Measurements from ENCODE around the gene NOXA1.

The NOXA1 gene

DNA sequence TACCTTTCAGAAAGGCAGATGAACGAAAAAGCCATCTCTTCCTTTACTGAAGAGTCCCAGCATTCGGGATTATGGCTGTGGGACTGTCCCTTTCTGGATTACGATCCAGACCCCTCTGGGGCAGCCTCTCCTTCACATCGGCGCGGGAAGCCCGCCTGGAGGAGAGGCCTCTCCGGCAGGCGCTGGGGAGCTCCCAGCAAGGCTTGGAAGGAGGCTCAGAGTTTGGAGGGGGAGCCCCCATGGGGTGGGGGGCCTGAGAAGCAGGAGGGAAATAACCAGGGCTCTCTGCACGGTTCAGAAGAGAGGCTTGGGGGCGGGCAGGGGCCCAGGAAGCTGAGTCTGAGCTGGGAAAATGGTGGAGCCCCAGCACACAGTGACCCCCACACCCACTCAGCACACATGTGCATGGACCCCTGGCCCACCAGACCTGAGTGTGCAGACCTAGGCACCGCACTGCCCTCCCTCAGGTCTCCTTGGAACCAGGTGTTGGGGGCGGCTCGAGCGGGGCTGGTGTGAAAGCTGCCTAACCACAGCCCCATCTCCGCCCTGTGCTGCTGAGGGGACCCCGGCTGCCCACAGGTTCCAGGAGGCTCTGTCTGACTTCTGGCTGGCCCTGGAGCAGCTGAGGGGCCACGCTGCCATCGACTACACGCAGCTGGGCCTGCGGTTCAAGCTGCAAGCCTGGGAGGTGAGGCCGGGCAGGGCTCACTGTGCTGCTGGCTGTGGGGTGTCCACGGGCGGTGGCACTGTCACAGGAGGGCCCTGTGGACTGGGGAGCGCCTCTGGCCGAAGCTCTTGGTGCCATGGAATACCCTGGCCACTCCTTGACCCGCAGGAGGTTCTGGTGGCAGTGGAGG is 4.5 kb downstream of the NOXA1 start:
- DNase-seq (ENCODE audit: low read depth): no peak

DNA sequence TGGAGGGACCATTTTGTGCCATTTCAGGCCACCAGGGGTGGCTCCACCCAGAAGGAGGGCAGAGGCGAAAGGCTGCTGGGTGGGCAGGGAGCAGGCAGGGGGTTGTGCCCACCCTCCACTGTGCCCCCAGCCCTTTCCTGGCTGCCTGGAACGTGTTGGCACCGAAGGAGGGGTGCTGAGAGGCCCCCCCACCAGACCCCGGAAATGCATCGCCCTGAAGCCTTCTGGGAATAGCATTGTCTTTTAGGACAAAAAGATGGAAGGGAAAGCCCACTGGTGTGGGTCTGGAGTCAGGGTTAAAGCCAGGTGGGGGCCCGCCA is 5.1 kb downstream of the NOXA1 start:
- DNase-seq (ENCODE audit: low read depth): no peak

DNA sequence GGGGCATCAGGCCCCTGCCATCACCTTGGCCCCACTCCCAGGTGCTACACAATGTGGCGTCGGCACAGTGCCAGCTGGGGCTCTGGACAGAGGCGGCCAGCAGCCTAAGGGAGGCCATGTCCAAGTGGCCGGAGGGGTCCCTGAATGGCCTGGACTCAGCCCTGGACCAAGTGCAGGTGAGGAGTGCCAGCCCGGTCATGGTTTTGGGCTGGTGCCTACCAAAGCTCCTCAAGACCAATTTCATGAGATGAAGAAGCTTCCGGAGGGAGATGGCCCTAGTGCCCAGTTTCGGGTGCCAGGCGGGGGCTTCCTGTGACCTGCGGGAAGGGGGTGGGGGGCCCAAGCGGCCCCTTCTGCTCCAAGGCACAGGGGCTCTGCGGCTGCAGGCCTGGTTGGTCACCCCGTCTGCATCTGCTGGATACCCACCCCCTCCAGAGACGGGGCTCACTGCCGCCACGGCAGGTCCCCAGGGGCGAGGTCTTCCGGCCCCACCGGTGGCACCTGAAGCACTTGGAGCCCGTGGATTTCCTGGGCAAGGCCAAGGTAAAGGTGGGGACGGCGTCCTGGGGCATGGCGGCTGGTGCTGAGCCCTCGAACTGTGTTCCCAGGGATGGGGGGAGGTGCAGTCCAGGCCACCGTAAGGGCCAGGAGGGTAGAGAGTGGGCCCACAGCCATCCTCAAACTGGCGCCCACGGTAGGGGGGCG is 5.8 kb downstream of the NOXA1 start:
- no peak for DNase-seq (ENCODE audit: low read depth)

DNA sequence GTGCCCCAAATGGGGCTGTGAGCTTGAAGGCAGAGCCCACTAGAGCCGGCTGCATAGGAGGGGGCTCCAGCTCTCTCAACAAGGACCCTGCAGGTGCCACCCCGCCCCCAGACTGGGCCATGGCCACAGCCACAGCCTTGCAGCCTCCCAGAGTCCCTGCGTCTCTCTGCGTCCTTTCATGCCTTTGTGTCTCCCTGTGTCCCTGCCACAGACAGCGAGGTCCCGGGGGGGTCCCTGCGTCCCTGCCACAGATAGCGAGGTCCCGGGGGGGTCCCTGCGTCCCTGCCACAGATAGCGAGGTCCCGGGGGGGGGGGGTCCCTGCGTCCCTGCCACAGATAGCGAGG is 6.3 kb downstream of the NOXA1 start:
- no peak for DNase-seq (ENCODE audit: low read depth)

DNA sequence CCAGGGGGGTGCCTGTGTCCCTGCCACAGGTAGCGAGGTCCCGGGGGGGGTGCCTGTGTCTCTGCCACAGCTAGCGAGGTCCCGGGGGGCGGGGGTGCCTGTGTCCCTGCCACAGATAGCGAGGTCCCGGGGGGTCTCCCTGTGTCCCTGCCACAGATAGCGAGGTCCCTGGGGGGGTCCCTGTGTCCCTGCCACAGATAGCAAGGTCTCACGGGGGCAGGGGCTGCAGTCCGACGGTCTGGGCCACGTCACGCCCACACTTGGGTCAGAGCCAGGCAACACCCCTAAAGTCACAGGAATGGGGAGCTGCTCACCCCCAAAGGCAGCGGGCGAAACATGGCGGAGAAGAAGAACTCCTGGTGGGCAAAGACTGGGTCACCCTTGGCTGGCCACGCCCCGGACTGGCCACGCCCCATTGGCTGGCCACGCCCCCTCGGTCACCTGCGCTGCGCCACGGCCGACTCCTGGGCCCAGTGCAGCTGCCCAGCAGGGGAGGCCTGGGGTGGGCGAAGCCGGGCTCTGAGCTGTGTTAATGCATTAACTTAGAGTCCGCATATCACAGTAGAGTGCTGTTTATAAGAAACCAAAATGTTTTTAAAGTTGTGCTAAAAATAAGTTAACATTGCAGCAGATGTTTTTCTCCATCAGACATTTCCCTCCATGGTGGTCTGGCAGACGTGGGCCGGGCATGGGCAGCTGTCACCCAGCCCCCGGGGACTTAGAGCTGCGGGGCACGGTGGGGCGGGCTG is 7.0 kb downstream of the NOXA1 start:
- DNase-seq (ENCODE audit: low read depth): no peak

DNA sequence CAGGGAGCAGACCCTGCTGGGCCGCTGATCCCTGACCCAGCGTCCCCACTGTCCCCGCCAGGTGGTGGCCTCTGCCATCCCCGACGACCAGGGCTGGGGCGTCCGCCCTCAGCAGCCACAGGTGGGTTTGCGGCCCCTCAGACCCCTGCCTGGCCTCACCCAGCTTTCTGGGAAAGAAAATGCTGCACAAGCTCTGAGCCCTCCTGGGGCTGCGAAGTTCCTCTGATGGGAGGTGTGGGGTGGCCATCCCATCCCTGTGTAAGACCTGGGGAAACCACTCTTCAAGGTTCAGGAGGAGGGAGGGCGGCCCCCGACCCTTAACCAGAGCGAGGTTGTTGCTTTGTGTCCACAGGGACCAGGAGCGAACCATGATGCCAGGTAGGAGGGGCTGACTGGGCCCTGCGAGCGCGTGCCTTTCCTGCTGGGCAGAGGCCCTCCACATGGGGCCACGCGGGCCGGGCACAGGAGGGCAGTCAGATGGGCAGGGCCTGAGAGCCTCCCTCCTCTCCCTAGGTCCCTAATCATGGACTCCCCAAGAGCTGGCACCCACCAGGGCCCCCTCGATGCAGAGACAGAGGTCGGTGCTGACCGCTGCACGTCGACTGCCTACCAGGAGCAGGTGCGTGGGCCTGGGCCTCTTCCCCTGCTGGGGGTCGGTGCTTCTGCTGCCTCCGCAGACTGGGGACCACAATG is 7.7 kb downstream of the NOXA1 start:
- no peak for DNase-seq (ENCODE audit: low read depth)

DNA sequence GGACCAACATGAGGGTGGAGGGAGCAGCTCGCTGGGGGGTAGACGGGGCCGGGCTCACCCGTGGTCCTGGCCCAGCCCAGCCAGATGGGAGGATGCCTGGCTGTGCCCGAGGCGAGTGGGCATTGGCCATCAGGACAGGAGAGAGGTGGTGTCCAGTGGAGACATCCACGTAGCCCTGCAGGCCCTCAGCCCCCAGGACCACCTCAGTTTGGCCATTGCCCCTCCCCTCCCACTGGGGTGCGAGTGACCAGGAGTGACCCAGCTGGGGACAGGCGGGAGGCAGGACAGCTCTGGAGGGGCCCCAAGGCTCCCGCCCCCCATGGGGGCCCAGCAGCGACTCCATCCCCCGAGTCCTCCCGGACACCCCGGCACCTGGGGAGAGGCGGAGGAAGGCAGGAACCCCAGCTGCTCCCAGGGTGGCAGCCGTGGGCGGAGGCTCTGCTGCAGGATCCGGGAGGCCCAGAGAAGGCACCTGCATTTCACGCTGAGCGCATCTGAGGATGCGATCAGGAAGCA is 8.3 kb downstream of the NOXA1 start:
- DNase-seq (ENCODE audit: low read depth): no peak

DNA sequence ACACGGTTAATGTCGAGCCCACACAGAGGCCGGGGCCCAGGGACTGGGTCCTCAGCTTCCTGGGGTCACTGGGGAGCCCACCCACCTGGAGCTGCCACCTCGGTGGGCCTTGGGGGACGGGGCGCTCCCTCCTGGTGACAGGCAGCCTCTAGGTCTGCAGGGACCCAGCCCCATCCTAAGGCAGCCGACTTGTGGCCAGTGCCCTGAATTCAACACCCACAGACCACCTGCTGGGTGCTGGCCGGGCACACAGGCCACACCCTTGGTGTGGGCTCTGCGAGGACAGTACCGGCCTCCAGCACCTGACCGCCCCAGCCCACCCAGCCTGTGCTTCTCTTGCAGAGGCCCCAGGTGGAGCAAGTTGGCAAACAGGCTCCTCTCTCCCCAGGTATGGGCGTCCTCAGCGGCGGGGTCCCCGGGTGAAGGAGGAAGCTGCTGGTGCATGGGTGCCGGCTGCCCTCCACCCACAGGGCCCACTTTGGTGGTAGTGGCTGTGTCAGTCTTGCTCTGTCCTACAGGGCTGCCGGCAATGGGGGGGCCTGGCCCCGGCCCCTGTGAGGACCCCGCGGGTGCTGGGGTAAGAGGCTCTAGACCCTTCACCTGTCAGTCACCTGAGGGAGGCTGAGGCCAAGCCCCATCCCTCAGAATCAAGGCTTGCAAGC is 9.6 kb downstream of the NOXA1 start:
- DNase-seq (ENCODE audit: low read depth): no peak

DNA sequence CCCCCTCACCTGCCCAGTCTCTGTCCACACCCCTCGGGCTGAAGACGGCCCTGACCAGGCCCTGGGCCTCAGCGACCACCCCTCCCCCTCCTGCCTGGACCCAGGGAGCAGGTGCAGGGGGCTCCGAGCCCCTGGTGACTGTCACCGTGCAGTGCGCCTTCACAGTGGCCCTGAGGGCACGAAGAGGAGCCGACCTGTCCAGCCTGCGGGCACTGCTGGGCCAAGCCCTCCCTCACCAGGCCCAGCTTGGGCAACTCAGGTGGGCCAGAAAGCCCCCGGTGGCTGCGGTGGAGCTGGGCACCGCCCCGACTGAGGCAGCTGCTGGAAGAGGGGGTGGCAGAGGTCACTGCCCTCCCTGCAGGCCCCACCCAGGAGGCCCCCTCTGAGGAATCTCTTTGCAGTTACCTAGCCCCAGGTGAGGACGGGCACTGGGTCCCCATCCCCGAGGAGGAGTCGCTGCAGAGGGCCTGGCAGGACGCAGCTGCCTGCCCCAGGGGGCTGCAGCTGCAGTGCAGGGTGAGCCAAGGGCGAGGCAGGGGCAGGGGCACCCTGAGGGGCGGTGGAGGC is 10.2 kb downstream of the NOXA1 start:
- no peak for DNase-seq (ENCODE audit: low read depth)

DNA sequence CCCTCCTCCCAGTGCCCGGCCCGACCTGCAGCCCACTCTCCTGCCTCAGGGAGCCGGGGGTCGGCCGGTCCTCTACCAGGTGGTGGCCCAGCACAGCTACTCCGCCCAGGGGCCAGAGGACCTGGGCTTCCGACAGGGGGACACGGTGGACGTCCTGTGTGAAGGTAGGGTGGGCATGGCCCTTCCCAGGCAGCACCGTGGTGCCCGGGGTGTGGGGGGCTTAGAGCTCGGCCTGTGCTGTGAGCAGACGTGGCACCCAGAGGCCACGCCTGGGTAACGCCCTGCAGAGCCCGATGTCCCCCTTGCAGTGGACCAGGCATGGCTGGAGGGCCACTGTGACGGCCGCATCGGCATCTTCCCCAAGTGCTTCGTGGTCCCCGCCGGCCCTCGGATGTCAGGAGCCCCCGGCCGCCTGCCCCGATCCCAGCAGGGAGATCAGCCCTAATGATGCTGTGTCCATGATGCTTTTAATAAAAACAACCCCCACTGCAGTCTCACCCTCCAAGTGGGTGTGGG is 10.8 kb downstream of the NOXA1 start:
- no peak for DNase-seq (ENCODE audit: low read depth)

DNA sequence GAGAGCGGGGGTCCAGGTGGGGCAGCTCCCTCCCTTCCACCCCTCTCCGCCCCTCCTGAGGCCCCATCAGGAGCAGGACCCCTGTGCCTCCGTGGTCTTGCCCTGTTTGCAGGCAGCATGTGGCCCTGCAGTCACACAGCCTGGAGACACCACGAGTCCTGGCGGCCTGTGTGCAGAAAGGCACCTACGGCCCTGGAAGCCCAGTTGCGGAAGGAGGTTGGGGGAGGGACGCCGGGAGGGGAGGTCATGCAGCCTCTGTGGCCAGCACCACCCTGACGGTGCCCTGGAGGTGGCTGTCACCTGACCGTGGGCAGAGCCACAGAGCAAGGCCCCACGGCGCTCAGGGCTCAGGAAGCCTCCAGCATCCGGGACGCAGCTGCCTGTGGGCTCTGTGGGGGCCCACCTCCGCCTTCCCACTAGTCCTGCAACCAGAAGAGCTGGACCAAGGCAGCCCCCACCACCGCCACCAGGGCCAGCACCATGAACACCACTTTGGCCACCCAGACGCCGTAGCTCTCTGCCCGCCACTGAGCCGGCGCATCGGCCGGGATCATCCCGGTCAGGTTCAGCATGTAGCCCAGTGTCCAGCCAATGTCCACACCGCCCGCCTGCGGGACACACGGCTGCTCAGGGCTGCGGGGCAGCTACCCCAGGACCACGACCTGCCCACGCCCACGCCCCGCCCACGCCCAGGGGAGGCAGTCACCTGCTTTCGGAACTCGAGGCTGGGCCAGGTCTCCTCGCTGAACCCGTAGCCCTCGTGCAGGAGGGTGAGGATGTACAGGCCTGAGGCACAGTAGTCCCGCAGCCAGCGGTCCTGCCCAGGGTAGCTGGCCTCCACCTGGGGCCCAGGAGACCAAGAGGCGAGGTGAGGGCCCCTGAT is 11.5 kb downstream of the NOXA1 start:
- DNase-seq (ENCODE audit: low read depth): no peak

DNA sequence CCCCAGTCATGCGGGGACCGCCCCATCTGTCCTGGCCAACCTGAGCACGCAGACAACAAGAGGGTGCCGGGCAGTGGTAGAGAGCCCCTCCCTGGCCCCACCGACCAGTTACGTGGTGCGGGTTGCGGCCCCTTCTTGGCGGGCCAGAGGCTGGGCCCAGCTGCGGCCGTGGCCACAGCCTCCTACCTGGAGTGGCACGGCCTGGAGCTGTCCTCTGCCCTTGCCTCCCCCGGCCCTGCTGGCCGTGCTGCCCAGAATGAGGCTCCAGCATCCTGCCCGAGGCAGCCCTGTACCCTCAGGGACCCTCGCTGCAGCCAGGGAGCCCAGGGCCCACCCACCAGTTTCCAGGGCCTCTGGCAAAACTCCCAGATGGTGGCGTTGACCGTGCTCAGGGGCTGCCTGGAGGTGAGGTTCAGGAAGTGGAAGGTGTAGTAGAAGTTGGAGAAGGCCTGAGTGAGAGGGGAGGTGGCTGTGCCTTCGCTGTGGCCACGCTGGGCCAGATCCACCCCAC is 12.2 kb downstream of the NOXA1 start:
- no peak for DNase-seq (ENCODE audit: low read depth)

DNA sequence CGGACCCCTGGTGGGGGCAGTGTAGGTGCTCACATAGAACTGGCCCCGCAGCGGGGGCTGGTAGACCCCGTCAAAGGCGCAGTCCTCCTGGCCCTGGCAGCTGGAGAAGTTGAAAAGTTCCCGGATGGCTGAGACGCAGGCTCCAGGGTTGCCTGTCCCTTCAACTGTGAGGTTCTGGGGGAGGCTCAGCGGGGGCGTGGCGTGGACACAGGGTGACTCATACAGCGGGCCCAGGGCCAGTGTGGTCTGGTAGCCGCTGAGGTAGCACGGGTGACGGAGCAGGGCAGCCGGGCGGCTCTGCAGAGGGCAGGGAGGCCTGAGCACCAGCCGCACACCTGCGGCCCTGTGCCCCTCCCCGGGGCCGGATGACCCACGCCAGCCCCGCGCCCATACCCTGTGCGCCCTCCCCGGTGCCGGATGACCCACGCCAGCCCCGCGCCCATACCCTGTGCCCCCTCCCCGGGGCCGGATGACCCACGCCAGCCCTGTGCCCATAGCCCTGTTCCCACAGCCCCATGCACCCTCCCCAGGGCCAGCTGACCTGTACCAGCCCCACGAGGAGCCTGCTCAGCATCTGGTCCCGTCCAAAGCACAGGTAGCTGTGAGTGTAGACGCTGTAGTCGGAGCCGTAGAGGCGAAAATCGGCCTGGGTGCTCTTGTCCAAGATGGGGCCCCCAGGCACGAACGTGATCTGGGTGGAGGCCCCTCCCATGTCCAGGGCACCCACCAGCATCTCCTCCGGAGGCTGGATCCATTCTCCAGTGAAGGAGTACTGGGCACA is 13.0 kb downstream of the NOXA1 start:
- no peak for DNase-seq (ENCODE audit: low read depth)

DNA sequence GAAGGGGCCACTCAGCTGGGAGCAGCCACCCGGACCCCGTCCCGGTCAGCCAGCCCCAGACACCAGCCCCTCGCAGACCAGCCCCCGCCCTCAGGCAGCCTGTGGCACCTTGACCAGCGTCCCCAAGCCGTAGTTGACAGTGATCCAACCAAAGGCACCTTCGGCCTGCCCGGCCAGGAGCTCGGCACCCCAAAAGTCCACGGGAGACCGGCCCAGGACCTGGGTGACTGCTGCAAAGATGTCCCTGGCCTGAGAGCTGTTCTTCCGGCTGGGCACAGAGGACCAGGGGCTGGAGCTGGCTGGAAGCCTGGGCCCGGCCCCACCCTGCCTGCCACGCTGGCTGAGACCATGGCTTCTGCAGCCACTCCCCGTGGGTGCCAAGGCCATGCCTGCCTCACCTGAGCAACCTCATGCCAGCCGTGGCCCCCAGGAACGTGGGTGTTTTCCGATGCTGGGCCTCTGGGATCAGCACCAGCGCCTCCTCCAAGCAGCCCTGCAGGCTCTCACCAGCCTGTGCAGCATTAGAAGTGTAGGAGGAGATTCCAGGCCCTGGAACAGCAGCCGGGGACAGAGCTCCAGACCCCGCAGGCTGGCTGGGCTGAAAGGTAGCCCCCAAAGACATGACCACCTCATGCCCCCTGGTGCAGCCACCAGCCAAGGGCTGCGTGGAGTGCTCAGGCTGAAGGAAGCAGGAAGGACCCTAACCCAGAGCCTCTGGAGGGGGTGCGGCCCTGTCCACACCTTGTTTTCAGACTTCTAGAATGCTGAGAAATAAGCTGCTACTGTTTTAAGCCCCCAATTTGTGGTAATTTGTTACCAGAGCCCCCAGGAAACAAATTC is 13.8 kb downstream of the NOXA1 start:
- no peak for DNase-seq (ENCODE audit: low read depth)

DNA sequence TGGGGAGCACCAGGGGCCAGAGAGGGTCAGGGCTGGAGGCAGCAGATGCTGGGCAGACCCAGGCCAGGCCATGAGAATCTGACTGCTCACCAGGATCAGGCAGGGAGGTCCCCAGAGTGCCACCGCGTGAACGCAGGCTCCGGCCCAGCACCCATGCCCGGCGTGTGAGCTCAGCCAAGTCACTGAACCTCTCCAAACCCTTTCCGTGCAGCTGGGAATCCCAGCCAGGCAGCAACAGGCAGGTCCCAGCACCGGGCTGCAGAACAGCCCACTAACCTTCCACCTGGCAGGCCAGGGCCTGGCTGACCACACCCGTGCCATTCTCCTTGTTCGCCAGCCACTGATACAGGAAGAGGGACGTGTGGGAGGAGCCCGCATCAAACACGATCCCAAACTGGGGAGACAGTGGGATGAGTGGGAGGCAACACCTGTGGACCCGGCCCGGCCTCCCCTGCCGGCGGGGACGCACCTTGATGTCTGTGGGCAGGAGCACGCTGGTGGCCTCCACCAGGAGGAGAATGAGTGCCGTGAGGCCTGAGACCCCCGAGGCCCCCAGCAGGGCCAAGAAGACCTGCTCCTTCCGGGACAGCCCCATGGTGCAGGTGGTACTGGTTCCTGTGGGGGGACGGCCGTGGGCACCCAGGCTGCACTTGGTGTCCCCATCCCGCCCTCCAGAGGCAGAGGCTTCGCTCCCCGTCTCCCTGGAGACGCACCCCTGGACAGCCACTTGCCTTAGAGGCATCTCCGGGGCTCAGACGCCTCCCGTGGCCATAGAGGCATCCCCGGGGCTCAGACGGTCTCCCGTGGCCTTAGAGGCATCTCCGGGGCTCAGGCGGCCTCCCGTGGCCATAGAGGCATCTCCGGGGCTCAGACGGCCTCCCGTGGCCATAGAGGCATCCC is 14.7 kb downstream of the NOXA1 start:
- DNase-seq (ENCODE audit: low read depth): no peak

DNA sequence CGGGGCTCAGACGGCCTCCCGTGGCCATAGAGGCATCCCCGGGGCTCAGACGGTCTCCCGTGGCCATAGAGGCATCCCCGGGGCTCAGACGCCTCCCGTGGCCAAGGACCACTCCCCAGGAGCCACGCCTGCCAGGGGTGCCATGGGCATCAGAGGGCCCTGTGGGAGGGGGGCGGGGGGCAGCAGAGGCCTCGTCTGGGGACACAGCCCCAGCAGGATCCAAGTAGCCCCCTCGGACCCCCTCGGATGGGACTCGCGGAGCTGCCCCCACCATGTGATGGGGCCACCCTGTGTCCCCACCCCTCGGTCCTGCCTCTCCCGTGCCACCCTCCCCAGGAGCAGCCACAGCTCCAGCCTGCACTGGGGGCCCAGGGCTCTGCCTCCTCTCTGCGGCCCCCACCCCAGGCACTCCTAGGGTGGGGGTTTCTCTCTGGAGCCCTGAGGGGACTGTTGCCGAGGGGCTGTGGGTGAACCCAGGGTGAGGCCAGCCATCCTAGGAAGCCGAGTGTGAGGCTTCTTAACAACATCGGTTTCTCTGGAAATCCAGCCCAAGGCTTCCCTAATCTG is 15.5 kb downstream of the NOXA1 start:
- DNase-seq (ENCODE audit: low read depth): no peak

Data from CMK (cell line).